Measurements from ENCODE around the gene TMBIM4. TPM values are rescaled to one million over a fixed set of nuclear protein-coding genes. Genes with fewer than 3 reads are reported as not detected.

Gene TMBIM4
- polyA plus RNA-seq, 3 donors, result 122 to 128 (median 126) TPM

GRCh38 chr12:66149702-66150398, 19.9 kb downstream of the TMBIM4 start:
- DNase-seq, result no peak

- DNase-seq, result no peak
These were observed 24.7 kb downstream of the TMBIM4 start for GRCh38 chr12:66144791-66145754.

GRCh38 chr12:66143868-66144267, 25.9 kb downstream of the TMBIM4 start:
- DNase-seq, result no peak

- no peak for DNase-seq
These were observed 27.0 kb downstream of the TMBIM4 start for GRCh38 chr12:66142826-66143225.

- no peak for DNase-seq
These were observed 28.5 kb downstream of the TMBIM4 start for GRCh38 chr12:66141299-66141698.

GRCh38 chr12:66140731-66141130, 29.1 kb downstream of the TMBIM4 start:
- no peak for DNase-seq

- DNase-seq, result no peak
These were observed 30.5 kb downstream of the TMBIM4 start for GRCh38 chr12:66139328-66139727.

GRCh38 chr12:66137937-66138336, 31.9 kb downstream of the TMBIM4 start:
- no peak for DNase-seq

GRCh38 chr12:66132408-66132807, 37.4 kb downstream of the TMBIM4 start:
- DNase-seq, result no peak

- no peak for DNase-seq
These were observed 38.6 kb downstream of the TMBIM4 start for GRCh38 chr12:66131067-66131688.

GRCh38 chr12:66130267-66131066, 39.3 kb downstream of the TMBIM4 start, which contains the start of gene LLPH:
LLPH (minus strand) TSS chr12:66130750; CDS start chr12:66129106, 1,644 bp downstream.
- peak; percentile 93 for DNase-seq

GRCh38 chr12:66129934-66130266, 39.9 kb downstream of the TMBIM4 start:
- DNase-seq, result no peak

- no peak for DNase-seq
These were observed 42.1 kb downstream of the TMBIM4 start for GRCh38 chr12:66127650-66128049.

- no peak for DNase-seq
These were observed 49.3 kb downstream of the TMBIM4 start for GRCh38 chr12:66120477-66120876.

- DNase-seq, result no peak
These were observed 49.9 kb downstream of the TMBIM4 start for GRCh38 chr12:66119870-66120241.

- DNase-seq, result no peak
These were observed 50.4 kb downstream of the TMBIM4 start for GRCh38 chr12:66119229-66119869.

- no peak for DNase-seq
These were observed 51.4 kb downstream of the TMBIM4 start for GRCh38 chr12:66118240-66118891.

GRCh38 chr12:66117242-66117641, 52.6 kb downstream of the TMBIM4 start:
- DNase-seq, result no peak

- DNase-seq, result no peak
These were observed 54.7 kb downstream of the TMBIM4 start for GRCh38 chr12:66115071-66115600.

GRCh38 chr12:66113471-66113870, 56.3 kb downstream of the TMBIM4 start:
- no peak for DNase-seq

Measured in renal pelvis (tissue), 4 donors.